Dedifferentiated amniotic fluid mesenchymal stem cell (primary cell): ENCODE data around the gene SLC1A7.

Source experiments
- DNase-seq: peaks from one replicate; pipeline ENCODE4 v3.0.0-alpha.2; 2016; ENCODE audit errors: extremely low spot score

SLC1A7 gene

DNA sequence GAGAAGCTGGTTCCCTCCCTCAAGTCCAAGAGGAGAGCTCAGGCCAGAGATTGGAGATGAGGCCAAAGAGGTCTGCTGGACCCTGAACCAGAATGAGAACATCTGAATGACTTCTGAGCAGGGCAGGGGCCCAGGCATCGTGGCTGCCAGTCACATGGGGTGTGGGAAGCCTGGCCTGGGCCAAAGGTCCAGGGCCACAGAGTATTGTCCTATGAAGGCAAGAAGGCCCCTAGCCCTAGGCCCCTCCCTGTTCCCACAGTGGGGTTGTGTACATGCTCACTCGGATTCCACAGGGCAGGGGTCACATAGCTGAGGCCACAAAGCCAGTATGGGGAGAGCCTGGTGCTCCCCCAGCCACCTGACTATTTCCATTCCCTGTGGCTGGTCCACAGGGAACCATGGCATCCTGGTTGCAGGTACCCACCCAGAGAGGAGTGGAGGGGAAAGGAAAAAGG lies 18.5 kb upstream of the SLC1A7 start:
- no peak for DNase-seq

DNA sequence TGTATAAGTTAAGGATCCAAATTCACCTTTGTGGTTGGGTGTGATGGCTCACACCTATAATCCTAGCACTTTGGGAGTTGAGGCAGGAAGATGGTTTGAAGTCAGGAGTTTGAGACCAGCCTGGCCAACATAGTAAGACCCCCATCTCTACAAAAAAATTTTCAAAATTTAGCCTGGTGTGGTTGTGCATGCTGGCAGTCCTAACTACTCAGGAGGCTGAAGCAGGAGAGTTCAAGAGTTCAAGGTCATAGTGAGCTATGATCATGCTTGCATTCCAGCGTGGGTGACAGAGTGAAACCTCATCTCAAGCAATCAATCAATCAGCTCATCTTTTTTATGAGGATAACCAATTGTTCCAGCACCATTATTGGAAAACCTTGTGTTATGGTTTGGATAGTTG lies 16.5 kb upstream of the SLC1A7 start:
- no peak for DNase-seq

DNA sequence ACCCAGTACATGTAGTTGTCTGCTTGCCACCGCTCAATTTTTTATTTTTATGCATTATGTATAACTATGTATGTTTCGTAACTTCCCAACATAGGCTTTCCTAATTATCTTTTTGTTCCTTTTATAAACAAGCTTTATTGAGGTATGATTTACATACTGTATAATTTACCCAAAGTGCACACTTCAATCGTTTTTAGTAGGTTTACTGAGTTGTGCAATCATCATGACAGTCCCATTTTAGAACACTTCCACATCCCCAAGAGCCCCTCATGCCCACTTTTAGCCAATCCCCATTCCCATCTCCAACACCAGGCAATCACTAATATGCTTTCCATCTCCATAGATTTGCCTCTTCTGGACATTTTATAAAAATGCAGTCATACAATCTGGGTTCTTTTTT lies 14.3 kb upstream of the SLC1A7 start:
- DNase-seq, result no peak

DNA sequence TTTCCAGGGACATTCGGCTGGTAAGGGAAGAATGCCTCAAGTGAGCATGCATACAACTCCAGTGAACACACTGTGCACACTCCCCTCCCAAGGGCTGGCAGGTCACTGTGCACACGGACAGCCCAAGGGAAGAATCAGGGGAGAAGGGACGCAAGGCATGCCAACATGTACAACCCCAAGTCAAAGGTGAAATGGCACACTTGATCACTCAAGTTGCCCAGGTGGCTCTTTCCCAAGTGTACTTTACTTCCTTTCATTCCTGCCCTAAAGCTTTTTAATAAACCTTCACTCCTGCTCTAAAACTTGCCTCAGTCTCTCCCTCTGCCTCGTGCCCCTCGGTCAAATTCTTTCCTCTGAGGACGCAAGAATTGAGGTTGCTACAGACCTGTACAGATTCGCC lies 13.5 kb upstream of the SLC1A7 start:
- DNase-seq, result no peak

DNA sequence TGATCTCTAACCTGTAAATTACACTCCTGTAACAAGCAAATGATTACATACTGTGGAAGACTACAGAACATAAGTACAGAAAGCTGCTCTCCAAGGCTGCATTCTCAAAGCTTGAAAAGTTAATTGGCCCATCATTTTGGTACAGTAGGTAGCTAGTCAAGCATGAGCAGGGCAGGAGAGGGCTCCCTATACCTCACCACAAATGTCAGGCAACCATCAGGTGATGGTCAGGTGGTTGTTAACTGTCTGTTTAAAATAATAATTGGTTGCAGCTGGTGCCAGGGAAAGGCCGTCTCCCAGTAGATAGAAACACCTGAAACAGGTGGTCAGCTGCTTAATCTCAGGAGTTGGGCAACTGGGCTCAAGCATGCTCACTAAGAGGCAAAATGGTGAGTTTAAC lies 13.1 kb upstream of the SLC1A7 start:
- no peak for DNase-seq

DNA sequence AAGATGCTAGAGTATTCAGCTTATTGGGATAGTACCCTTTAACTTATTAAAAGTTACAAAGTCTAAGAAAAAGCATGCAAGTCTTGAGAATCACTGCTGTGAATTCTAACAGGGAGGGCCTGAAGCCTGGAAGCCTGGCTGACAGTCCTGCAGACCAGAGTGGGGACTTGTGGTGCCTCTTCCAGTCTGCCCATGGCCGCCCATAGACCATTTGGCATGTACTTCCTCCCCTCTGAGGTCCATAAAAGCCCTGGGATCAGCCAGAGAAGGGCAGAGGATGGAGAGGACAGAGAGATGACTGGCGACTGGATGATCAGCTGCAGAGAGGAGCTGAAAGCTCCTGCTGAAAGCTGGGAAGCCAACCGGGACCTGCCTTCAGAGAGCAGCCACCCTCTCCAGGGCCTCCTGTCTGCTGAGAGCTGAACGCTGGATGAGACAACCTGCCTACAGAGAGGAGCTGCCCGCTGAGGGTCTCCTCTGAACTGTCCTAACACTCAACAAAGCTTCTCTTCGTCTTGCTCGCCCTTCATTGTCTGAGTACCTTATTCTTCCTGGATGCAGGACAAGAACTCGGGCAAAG lies 12.5 kb upstream of the SLC1A7 start:
- DNase-seq, result no peak

DNA sequence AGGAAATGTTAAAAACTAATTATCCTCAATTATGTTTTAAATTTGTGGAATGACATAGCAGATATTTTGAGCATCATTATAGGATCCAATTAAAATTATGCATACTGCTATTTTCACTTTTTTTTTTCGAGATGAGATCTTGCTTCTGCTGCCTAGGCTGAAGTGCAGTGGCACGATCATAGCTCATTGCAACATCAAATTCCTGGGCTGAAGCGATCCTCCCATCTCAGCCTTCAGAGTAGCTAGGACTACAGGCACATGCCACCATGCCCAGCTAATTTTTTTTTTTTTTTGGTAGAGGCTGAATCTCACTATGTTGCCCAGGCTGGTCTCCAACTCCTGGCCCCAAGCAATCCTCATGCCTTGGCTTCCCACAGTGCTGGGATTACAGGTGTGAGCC lies 11.3 kb upstream of the SLC1A7 start:
- no peak for DNase-seq

DNA sequence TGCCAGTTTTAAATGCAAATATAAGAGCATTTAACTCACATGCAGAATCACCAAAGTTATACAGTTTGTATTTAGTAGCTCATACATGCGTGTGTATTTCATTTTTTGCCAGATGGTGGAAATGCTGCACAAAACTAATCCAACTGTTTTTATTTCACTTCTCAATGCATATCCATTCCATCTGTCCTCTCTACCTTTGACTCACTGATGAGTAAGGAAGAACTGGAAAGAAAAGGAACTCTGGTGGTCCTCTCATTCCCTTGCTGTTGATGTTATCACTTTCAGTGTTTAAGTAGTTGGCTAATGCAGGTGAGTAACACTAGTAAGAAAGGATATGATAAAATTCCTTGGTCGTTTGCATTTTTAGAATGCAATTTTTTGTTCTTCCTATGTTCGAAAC lies 5.7 kb upstream of the SLC1A7 start:
- DNase-seq, result no peak

DNA sequence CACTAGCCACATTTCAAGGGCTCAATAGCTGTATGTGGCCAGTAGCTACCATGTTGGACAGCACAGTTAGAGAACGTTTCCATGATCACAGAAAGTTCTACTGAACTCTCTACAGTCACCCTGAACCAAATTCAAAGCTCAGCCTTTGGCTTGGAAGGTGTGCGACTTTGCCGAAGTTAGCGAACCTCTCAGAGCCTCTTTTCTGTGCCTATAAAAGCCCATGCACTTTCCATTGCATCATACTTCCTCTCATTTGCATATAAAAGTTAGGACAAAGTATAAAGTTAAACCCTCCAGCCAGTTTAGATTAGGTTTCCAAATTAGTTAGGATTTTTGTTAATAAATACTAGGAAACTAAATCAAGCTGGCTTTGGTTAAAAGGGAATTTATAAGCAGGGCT lies 4.7 kb upstream of the SLC1A7 start:
- no peak for DNase-seq

DNA sequence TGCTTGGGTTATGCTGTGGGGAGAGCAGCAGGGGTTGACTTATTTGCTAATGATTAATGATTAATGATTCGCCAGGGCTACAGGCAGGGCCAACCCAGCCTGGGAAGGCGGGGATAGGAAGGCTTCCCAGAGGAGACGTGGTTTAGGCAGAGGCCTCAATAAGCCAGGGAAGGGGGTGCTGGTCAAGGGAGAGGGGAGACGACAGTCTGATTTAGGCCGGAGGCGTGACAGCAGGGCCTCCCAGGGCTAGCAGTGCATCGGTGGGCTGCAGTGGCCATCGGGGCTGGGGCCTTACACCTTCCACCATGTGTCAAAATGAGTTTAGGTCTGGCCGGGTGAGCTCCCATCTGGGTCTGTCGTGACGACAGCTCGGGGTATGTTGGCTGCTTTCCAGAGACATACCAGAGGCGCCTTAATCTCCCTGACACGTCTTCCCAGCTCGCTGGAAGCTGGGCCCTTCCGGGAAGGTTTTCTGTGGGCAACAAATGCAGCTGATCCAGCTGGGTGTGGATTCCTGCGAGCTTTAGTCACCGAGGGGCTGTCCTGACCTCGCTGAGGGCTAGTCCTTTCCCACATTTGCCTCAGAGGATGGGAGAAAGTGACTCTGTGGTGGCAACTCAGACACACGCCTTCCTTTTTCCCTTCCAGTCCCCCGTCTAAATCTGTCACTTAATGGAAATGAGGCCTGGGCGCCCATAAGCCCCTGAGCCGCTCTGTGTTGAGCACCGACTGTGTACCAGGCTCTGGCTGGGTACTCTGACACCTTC lies 3.7 kb upstream of the SLC1A7 start:
- DNase-seq, result peak; percentile 94

DNA sequence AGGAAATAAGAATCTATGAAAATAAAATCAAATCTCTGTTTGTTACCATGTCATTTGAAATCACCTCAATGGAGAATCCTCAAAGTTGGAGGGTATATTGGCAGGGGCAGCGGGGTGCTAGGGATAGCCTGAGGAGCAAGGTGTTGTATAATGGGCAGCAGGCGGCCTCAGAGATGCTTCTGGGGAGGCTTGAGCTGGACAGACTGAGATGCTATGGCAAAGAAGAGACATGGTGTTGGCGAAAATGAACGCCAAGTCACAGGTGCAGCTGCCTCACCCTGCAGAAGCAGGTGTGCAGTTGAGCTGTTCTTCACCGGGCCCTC lies 3.1 kb upstream of the SLC1A7 start:
- no peak for DNase-seq

DNA sequence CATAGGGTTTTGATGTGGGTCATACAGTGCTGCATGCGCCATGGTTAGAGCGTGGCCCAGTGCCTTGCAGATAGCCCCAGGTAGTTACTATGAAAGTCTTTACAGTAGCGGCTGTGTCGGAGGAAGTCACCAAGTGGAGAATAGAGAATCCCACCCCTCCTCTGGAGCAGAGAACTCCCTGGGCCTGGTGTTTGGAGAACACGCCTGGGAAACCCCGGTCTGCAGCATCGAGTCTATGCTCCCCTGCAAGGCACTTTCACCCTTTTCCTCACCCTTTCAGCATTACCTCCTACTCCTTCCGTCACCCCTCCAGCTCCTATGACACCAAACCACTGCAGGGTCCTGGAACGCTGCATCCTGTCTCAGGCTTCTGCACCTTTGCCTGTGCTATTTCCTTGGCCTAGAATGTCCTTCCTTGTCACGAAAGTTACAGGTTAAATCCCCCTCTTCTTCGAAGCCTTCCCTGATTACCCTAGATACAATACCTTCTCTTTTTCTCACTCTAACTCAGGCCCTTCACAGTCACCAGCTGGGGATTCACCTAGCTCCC lies 2.7 kb upstream of the SLC1A7 start:
- DNase-seq, result no peak

DNA sequence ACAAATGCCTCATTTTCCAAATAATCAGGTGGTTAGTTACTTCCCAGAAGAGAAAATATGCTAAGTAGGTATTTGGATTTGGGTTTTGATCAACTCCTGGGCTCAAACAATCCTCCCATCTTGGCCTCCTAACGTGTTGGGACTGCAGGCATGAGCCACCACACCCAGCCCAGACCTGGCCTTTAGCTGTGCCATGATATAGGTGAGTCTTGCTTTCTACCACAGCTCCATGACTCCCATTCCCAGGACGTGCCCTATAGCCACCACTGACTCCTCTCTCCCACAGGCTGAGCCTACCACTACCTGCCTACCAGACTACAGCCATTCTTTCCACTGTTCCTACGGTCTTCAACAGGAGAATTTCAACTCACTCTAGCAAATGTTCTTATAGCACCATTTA lies 1.8 kb upstream of the SLC1A7 start:
- no peak for DNase-seq

DNA sequence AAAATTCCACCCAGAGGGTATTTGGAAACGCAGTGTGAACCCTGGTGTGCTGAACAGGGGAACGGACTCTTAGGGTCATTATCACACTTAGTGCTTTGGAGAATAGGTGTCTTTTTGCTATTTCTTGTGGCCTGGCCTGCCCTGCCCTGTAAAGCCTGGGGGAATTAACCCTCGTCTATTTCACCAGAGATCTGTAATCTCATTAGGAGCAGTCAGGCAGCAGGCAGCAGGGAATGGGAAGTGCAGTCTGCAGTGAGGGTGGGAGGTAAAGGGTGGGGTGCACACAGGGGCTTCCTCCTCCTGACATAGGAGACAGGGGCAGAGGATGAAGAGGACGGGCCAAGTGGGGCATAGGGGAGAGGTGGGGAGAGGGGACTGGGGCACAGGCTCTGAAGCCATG lies 1.1 kb upstream of the SLC1A7 start:
- no peak for DNase-seq

DNA sequence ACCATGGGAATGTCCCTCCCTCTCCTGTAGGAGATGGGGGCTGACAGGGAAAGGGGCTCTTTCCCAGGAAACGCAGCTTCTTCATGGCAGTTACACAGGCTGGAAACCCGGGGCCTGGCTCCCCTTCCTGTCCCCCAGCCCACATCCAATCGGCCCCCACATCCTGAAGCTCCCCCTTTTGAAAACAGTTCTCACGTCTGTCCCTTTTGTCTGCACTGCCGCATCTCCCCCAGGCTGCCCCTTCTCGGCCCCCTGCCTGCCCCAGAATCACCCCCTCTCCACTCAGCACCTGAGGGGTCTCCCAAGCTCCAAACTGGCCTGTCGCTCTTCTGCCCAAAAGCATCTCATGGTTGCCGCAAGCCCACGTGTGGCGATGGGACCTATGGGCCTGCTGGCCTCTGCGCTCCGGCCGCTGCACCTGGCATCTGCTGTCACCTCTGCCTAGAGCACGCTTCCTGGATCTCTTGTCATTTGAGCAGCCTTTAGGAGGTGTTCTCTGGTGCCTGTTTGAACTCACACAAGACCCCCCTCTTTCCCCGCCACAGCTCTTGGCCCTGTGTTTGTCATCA lies 867 bp downstream of the SLC1A7 start:
- DNase-seq, result no peak

DNA sequence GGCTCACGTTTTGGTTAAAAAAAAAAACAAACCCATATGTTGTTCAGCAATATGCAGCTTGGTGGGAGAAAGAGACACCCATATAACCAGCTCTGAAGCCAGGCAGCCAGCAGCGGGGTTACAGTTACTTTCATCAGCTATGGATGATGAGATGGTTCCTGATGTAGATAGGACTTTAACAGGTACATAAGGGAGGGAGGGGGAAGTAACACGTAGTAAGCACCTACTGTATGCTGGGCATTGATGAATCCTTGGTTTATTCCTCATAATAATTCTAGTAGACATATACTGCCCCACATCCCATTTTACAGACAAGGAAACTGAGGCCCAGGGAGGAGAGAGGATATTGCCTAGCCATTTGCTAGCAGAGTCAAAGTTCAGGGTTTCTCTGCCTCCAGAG lies 2.0 kb downstream of the SLC1A7 start:
- no peak for DNase-seq

DNA sequence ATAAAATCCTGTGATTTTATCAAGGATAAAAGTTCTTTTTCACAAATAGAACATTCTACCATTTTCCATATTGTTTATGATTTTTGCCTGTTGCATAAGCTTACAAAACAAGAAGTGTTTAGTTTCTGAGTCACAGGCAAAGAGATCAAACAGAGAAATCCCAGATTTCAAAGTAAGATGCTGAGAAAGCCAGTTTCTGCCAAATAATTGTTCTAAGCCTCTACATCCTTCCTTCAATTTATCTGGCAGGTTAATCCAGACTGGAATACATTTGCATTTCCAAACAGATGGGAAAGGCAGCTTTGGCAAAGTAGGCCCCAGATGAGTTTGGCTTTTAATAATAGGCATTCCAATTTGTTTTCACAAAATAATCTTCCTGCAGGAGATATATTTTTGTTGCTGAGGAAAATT lies 2.5 kb downstream of the SLC1A7 start:
- peak; percentile 47 for DNase-seq

DNA sequence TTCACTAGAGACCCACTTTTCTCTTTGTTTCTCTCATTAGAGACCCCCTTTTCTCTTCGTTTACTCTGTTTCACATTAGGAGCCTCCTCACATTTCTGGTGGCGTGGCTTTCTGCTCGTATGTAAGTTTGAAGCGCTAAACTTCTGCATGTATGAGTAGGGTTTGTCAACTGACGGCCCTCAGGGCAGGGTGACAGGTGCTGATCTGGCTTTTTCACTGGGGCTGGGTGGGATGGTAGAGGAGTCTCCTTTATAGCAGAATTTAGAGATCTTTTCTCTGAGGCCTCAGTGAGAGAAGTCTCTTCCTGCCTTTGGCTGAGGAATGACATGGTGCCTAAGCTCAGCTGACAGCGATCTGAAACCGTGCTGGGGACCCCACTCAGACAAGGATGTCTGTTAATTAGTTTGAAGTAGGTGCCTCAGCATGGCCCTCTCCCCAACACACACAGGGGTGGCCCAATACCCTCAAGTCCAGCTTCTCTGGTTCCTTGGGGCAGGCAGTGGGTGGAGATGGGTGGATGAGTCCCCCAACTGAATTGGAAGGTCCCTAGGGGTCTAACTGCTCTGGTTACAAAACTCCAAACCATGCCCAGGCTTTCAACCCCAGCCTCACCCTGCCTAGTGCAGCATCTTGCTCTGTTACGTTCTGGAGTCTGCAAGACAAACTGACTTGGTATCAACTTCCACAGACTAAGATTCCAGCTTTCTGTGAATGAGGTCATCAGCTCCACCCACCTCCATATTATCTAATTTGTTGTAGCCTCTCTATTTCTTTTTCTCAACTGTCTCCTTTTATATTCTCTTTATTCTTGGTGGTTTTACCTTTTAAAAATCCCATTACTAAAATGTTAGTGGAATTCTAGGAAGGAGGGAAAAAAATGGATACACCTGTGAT lies 3.2 kb downstream of the SLC1A7 start:
- no peak for DNase-seq

DNA sequence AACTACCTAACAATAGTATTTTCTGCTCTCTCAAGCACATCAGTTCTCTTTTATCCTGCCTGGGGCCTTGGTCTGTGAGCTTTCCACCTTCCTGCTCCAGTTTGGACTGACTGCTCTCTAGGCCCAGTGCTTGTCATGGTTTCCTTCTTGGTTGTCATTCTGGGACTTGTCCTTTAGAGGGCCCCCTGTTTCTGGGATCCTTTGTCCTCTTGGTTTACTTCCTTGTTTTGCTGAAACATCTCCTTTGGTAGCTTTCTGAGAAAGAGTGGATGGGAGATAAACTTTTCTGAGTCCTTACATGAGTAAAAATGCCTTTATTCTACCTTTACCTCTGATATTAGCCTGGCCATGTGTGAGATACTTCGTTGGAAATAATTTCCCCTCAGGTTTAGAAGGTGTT lies 4.7 kb downstream of the SLC1A7 start:
- DNase-seq, result no peak

DNA sequence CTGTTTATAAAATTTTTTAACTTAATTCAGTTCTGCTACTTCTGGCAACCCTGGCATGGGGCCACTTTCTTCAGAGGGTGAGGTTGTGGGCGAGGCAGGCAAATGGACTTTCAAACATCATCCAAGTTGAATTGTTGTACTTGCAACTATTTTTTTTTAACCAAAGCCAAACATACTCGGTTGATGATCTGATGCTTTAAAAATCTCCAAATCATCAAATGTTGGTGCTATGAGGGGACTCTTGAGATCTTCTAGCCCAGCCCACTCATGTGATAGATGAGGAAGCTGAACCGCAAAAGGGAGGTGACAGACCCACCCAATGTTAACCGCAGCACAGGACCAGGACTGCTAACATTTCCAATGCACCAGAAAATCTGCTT lies 6.7 kb downstream of the SLC1A7 start:
- DNase-seq, result peak; percentile 94

DNA sequence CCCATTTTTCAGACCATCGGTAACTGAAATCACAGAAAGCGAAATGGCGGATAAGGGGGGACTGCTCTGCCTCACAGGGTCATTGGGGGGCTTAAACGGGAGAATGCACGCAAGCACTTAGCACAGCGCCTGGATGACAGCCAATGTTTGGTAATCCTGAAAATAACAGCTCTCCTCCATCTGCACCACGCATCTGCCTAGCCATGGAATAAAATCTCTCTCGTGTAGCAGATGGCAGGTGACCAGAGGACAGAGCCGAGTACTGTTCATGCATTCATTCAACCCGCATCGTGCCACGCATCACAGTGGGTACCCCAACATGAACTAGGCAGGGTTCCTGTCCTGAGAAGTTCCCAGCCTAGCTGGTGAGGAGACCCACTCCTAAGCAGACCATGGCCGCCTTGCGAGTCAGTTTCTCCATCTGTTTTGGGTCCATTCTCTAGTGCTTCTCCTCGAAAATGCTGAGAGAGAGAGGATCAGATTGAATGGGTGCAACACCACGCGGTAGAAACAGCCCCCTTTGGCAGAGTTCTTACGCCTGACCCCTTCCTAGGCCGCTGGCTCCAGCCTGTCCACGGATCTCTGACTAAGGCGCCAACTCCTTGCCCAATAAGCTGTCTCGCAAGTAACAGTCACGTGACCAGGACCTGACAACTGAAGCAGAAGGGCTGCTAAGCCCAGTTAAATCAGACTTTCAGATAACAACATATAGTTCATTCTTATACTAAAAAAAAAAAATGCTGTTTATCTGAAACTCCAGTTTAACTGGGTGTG lies 7.3 kb downstream of the SLC1A7 start:
- no peak for DNase-seq
